C4-2B (cell line): ENCODE results near the gene VRK1.

ENCODE experiments used
- H3K27ac ChIP-seq: fragments of 450-650 bp; 2 replicates; pipeline ENCODE4 v1.5.1; 2017
- CTCF ChIP-seq: fragments of 450-650 bp; conservative IDR thresholded peaks from 2 replicates; pipeline ENCODE4 v1.5.1; 2017; ENCODE audit warnings: mild to moderate bottlenecking
- ZFX ChIP-seq: fragments of 450-650 bp; IDR thresholded peaks from 2 replicates; pipeline ENCODE4 v1.6.1; 2017

The VRK1 gene

GRCh38 chr14:96917442-96917963 lies 120.3 kb downstream of the VRK1 start:
- no peak overlapping the region for H3K27ac ChIP-seq
- no peak for TF ChIP-seq CTCF
- TF ChIP-seq ZFX: no peak

GRCh38 chr14:96920023-96920422 lies 122.8 kb downstream of the VRK1 start:
- H3K27ac ChIP-seq: no peak overlapping the region
- TF ChIP-seq ZFX (no peak), CTCF (no peak)

- H3K27ac ChIP-seq: no peak overlapping the region
- no peak for TF ChIP-seq CTCF
- TF ChIP-seq ZFX: no peak
Measured at GRCh38 chr14:96920820-96921219, 123.6 kb downstream of the VRK1 start.

- TF ChIP-seq ZFX (no peak), CTCF (no peak)
- H3K27ac ChIP-seq: no peak overlapping the region
Measured at GRCh38 chr14:96922986-96923385, 125.8 kb downstream of the VRK1 start.

- TF ChIP-seq ZFX (no peak), CTCF (no peak)
- no peak overlapping the region for H3K27ac ChIP-seq
Measured at GRCh38 chr14:96925422-96925821, 128.2 kb downstream of the VRK1 start.

GRCh38 chr14:96926001-96926400 lies 128.8 kb downstream of the VRK1 start:
- H3K27ac ChIP-seq: no peak overlapping the region
- TF ChIP-seq CTCF: no peak

GRCh38 chr14:96928779-96929380 lies 131.7 kb downstream of the VRK1 start:
- no peak overlapping the region for H3K27ac ChIP-seq
- TF ChIP-seq CTCF (no peak), ZFX (no peak)
